ENCODE results near the gene IQGAP1.
"Not testable (repeated sequence)": the region's sequence is repeated elsewhere in the genome, so short reads cannot be mapped to it uniquely, and the experiment has no call there.

The IQGAP1 gene

DNA sequence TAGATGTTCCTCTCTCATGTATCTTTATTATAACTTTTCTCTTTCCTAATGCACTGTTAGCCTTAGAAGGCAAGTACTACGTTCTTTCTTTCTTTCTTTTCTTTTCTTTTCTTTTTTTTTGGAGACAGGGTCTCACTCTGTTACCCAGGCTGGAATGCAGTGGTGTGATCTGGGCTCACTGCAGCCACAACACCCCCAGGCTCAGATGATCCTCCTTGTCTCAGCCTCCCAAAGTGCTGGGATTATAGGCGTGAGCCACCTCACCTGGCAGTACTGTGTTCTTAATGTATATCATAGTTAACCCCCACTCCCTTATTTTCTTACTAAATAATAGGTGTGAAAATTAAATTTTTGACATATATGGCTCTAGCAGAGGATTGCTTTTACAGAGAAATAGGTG lies 23.1 kb downstream of the IQGAP1 start:
- Histone ChIP-seq H3K27me3 (no peaks in the 10 kb centered on the region), H3K9ac (peak overlapping the region in 2 of 11 experiments; percentile 40 to 68; a peak in 3 of 22 replicates), H3K9me3 (replicated peaks in 1 of 11) (peaks cover 0 to 46% (median 39%) of the 10 kb centered on the region in 11 experiments; a peak in 20 of 22 replicates), H3K4me1 (peaks cover 24 to 89% (median 39%) of the 10 kb centered on the region in 10 experiments), H4K20me1 (peaks cover 0 to 88% (median 22%) of the 10 kb centered on the region in 11 experiments; a peak in 12 of 22 replicates), H3K36me3 (peaks cover 28 to 52% (median 33%) of the 10 kb centered on the region in 11 experiments), H3K4me2 (peak overlapping the region in 7 of 11 experiments; percentile 3 to 98 (median 92); a peak in 13 of 22 replicates), H3K27ac (peak overlapping the region in 7 of 11 experiments; percentile 67 to 85 (median 81); a peak in 13 of 22 replicates), H3K4me3 (no peak overlapping the region)
- TF ChIP-seq Cebpa-rat (IDR thresholded peaks at IDR 0.05) = no peak

DNA sequence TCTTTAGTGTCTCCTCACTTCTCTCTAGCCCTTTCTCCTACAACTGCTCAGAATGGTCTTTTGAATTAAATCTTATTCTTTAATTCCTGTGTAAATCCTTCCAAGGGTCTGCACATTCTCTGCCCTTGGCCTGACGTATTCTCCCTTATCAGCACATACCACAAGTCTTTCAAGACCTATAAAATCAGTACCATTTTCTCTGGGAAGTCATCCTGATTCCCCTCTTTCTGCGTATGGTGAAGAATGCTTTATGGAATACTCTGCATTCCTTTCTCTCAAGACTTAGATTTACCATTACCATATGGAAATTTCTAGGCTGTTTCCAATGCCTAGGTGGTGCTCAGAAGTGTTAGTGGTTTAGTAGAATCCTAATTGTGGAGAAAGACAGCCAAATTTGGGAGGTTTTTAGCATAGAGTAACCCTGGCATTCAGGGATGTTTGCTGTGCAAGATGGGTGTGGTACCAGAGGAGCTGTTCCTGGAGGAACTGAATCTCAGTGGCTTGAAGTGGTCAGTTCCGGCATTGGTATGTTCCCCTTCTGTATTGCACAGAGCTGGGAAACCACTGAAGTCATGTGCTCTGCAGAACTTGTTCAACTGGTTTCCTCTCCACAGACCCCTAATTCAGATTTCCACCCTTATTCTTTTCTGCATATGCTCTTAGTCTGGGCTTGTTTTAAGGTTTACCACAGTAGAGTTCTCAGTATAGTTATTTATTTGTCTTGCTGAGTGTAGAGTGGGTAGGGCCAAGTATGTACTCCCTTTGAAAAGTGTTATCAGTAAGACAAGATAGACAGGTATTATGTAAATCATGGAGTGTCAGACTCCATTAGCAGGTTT lies 24.5 kb downstream of the IQGAP1 start:
- peaks cover 24 to 81% (median 39%) of the 10 kb centered on the region in 10 experiments for H3K4me1 ChIP-seq
- peaks cover 0 to 82% (median 22%) of the 10 kb centered on the region in 11 experiments; a peak in 12 of 22 replicates for H4K20me1 ChIP-seq
- peak overlapping the region in 8 of 11 experiments; percentile 12 to 72 (median 68); a peak in 13 of 22 replicates for H3K9ac ChIP-seq
- no peaks in the 10 kb centered on the region for H3K27me3 ChIP-seq
- H3K4me2 ChIP-seq = peak overlapping the region; percentile 47 to 98 (median 86)
- peaks cover 24 to 46% (median 32%) of the 10 kb centered on the region in 11 experiments for H3K36me3 ChIP-seq
- peak in 9 of 11 experiments; percentile 14 to 76 (median 54); a peak in 12 of 22 replicates for TF ChIP-seq Cebpa-rat (IDR thresholded peaks at IDR 0.05)
- H3K27ac ChIP-seq = peak overlapping the region in 9 of 11 experiments; percentile 7 to 85 (median 77); a peak in 17 of 22 replicates
- H3K4me3 ChIP-seq = peak overlapping the region in 6 of 10 experiments; percentile 28 to 51 (median 39); a peak in 10 of 20 replicates
- H3K9me3 ChIP-seq (replicated peaks in 1 of 11) = peaks cover 8 to 47% (median 41%) of the 10 kb centered on the region in 11 experiments; a peak in 21 of 22 replicates

DNA sequence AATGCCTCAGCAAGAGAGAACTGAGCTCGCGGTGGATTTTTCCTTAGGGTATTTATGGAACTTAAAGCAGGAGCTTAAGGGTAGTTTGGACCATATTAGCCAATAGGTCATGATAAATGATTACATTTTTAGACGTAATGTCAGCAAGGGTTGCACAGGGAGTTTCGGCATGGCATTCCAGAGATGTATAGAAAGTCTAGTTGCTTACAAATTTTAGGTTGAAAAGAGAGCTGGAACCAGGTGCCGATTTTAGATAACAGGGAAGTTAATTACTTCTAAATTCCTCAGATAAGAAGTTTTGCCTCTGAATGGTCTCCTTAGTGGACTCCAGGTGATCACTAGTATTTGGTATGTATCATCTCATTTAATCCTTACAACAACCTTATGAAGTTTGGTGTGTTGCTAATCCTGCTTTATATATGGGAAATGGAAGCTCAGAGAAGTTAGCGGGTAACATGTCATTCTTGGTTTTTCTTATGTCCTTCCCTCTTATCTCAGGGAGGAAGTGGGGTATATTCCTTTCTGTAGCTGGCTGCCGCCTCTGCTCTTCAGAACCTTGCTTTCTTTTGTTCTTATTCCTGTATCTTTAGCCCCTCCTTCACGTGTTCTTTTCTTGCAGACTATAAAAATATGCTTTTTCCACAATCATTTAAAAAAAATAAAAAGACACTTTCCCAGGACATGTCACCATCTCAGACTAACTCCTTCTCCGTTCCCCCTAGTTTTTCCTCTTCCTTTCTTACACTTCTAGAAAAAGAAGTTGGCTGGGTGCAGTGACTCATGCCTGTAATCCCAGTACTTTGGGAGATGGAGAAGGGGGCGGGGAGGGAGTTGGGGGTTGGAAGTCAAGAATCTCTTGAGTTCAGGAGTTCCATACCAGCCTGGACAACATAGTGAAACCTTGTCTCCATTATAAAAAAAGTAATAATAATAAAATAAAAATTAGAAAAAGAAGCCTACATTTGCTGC lies 25.7 kb downstream of the IQGAP1 start:
- H3K4me3 ChIP-seq = peak overlapping the region in 6 of 10 experiments; percentile 28 to 51 (median 39); a peak in 10 of 20 replicates

DNA sequence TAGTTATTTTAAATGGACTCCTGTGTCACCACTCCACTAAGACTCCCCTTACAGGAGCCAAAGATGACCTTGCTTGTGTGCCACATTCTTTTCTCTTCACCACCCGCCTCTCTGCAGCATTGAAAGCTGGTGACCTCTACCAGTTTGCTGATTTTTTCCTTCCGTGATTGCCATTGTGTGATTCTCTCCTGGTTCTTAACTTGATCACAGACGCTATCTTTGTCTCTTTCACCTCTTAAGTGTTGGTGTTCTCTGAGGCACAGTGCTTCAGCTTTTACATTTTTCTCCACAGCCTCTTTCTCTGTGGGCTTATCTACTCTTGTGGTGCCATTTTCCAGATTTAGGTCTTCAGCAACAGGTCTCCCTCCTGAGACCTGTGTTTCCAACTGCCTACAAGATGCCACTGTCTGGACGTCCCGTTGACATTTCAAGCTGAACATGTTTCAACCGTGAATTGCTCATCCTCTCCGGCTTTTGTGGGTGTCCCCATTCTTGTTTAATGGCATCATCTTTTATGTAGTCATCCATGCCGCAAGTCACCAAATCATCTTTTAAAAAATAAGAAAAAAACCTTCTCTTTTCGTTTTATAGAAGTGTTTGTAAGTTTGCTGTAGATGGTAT lies 26.5 kb downstream of the IQGAP1 start:
- TF ChIP-seq Cebpa-rat (IDR thresholded peaks at IDR 0.05) = no peak
- peak overlapping the region in 4 of 10 experiments; percentile 36 to 51 (median 44); a peak in 5 of 20 replicates for H3K4me3 ChIP-seq
- H3K9ac ChIP-seq = peak overlapping the region in 6 of 11 experiments; percentile 11 to 72 (median 68); a peak in 7 of 22 replicates
- peak overlapping the region in 8 of 11 experiments; percentile 66 to 98 (median 90); a peak in 17 of 22 replicates for H3K4me2 ChIP-seq
- peak overlapping the region in 8 of 11 experiments; percentile 62 to 85 (median 79); a peak in 15 of 22 replicates for H3K27ac ChIP-seq
- peaks cover 9 to 26% (median 15%) of the 10 kb centered on the region in 11 experiments; a peak in 21 of 22 replicates for H3K36me3 ChIP-seq
- no peaks in the 10 kb centered on the region for H3K27me3 ChIP-seq
- H3K4me1 ChIP-seq = peaks cover 31 to 79% (median 51%) of the 10 kb centered on the region in 10 experiments
- H3K9me3 ChIP-seq (replicated peaks in 1 of 11) = peaks cover under 1 to 28% (median 23%) of the 10 kb centered on the region in 11 experiments; a peak in 21 of 22 replicates
- peaks cover 11 to 82% (median 34%) of the 10 kb centered on the region in 11 experiments; a peak in 21 of 22 replicates for H4K20me1 ChIP-seq

More for the DNA sequence above, 25.7 kb downstream of the IQGAP1 start:
- peak overlapping the region in 9 of 11 experiments; percentile 7 to 85 (median 77); a peak in 17 of 22 replicates for H3K27ac ChIP-seq
- H3K4me1 ChIP-seq = peaks cover 29 to 79% (median 48%) of the 10 kb centered on the region in 10 experiments
- H3K36me3 ChIP-seq = peaks cover 14 to 35% (median 23%) of the 10 kb centered on the region in 11 experiments
- peaks cover 7 to 82% (median 27%) of the 10 kb centered on the region in 11 experiments; a peak in 20 of 22 replicates for H4K20me1 ChIP-seq
- H3K9ac ChIP-seq = peak overlapping the region in 8 of 11 experiments; percentile 9 to 72 (median 68); a peak in 13 of 22 replicates
- peak overlapping the region; percentile 47 to 98 (median 86) for H3K4me2 ChIP-seq
- TF ChIP-seq Cebpa-rat (IDR thresholded peaks at IDR 0.05) = no peak
- peaks cover 9 to 36% (median 31%) of the 10 kb centered on the region in 11 experiments; a peak in 21 of 22 replicates for H3K9me3 ChIP-seq (replicated peaks in 1 of 11)
- H3K27me3 ChIP-seq = no peaks in the 10 kb centered on the region

DNA sequence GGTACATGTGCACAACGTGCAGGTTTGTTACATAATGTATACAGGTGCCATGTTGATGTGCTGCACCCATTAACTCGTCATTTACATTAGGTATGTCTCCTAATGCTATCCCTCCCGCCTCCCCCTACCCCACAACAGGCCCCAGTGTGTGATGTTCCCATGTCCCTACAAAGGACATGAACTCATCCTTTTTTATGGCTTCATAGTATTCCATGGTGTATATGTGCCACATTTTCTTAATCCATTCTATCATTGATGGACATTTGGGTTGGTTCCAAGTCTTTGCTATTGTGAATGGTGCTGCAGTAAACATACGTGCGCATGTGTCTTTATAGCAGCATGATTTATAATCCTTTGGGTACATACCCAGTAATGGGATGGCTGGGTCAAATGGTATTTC lies 28.0 kb downstream of the IQGAP1 start:
- H3K4me1 ChIP-seq = peaks cover 37 to 89% (median 63%) of the 10 kb centered on the region in 10 experiments
- H3K9me3 ChIP-seq (replicated peaks in 1 of 11) = peaks cover 0 to 22% (median 21%) of the 10 kb centered on the region in 11 experiments; a peak in 20 of 22 replicates
- not testable (repeated sequence) for H3K4me3 ChIP-seq, H3K27me3 ChIP-seq, H3K27ac ChIP-seq, H3K9ac ChIP-seq
- peaks cover 8 to 31% (median 14%) of the 10 kb centered on the region in 11 experiments; a peak in 19 of 22 replicates for H3K36me3 ChIP-seq
- H3K4me2 ChIP-seq = peak overlapping the region in 2 of 11 experiments; percentile 67 to 98; a peak in 1 of 22 replicates
- H4K20me1 ChIP-seq = peaks cover 26 to 92% (median 47%) of the 10 kb centered on the region in 11 experiments

DNA sequence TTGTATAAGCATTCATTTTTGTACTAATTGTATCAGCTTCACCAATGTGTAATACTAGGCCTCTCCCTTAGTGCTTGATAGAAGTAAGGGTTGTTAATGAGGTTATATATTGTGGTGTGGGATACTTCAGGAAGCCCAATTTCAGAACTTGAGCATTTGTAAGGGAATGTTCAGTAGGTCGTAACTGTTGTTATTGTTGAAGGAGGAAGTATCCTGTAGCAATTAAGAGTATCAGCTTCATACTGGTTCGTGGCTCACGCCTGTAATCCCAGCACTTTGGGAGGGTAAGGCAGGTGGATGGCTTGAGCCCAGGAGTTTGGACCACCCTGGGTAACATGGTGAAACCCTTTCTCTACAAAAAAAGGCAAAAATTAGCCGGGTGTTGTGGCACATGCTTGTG lies 30.6 kb downstream of the IQGAP1 start:
- peaks cover 41 to 88% (median 56%) of the 10 kb centered on the region in 10 experiments for H3K4me1 ChIP-seq
- no peak for TF ChIP-seq Cebpa-rat (IDR thresholded peaks at IDR 0.05)
- peak overlapping the region in 7 of 11 experiments; percentile 0 to 71 (median 25); a peak in 10 of 22 replicates for H3K4me2 ChIP-seq
- H3K4me3 ChIP-seq = no peak overlapping the region
- no peaks in the 10 kb centered on the region for H3K27me3 ChIP-seq
- peaks cover 0 to 22% (median 21%) of the 10 kb centered on the region in 11 experiments; a peak in 20 of 22 replicates for H3K9me3 ChIP-seq (replicated peaks in 1 of 11)
- peaks cover 8 to 31% (median 14%) of the 10 kb centered on the region in 11 experiments; a peak in 19 of 22 replicates for H3K36me3 ChIP-seq
- H4K20me1 ChIP-seq = peaks cover 47 to 98% (median 57%) of the 10 kb centered on the region in 11 experiments
- H3K27ac ChIP-seq = peak overlapping the region in 4 of 11 experiments; percentile 1 to 40 (median 14); a peak in 5 of 22 replicates
- H3K9ac ChIP-seq = no peak overlapping the region

DNA sequence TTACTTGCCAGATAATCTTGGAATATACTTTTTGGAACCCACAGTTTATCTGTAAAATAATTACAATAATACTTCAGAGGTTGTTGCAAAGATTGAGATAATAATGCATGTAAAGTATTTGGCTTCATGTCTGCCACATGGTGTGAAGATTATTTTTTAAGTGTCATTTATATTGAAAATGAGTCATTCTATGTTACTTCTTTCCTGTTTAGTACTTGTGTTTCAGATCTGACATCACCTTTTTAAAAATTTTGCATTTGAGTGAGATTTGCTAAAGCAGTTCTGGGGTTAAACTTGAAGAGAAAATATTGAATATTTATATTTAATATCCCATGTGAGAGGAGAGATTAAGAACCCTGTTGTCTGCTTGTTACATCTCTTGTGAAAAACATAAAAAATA lies 31.2 kb downstream of the IQGAP1 start:
- Histone ChIP-seq H3K4me1 (peaks cover 41 to 88% (median 52%) of the 10 kb centered on the region in 10 experiments), H3K27ac (peak overlapping the region in 2 of 11 experiments; percentile 22 to 40; a peak in 1 of 22 replicates), H3K4me2 (peak overlapping the region in 6 of 11 experiments; percentile 0 to 71 (median 38); a peak in 8 of 22 replicates), H3K36me3 (peaks cover 8 to 37% (median 14%) of the 10 kb centered on the region in 11 experiments; a peak in 19 of 22 replicates), H3K9me3 (replicated peaks in 1 of 11) (peaks cover 0 to 22% (median 21%) of the 10 kb centered on the region in 11 experiments; a peak in 20 of 22 replicates), H3K4me3 (no peak overlapping the region), H3K27me3 (no peaks in the 10 kb centered on the region), H3K9ac (0 out of 22 replicates have a peak overlapping the region, but pooled peaks of 1 of the 11 experiments have one; percentile 3), H4K20me1 (peaks cover 52 to 98% (median 62%) of the 10 kb centered on the region in 11 experiments)
- TF ChIP-seq Cebpa-rat (IDR thresholded peaks at IDR 0.05) = no peak

Data from BLaER1 treated with 17β-estradiol and CSF1 and Interleukin-3, amounts not matched to agents 10 nM and 100 nM (cell line).